SK-N-SH (cell line): Measurements from ENCODE around the gene IFT20. TPM values are rescaled to one million over a fixed set of nuclear protein-coding genes. Genes with fewer than 3 reads are reported as not detected.

ENCODE experiments used
- CTCF ChIA-PET: fragments of 300-600, 350-600 bp; formaldehyde crosslinking; extraction: SDS; loops from one replicate; lab custom pipeline; 2021; lab: Yijun Ruan, JAX
- POLR2A ChIA-PET: fragments of 350-600 bp; sonication (Branson Sonifier 250); formaldehyde crosslinking; extraction: SDS; loops from one replicate; lab custom pipeline; 2020; ENCODE audit warnings: antibody characterized with exemption, inconsistent platforms; lab: Yijun Ruan, JAX
- DNase-seq: peaks from one replicate; pipeline ENCODE4 v3.0.0; 2012
- H2AFZ ChIP-seq: fragments of 200-600 bp; sonication (generic); 2 replicates; pipeline ENCODE4 v1.8.1; 2016; ENCODE audit warnings: antibody characterized with exemption, mild to moderate bottlenecking, low read depth
- H3F3A ChIP-seq: fragments of 200-600 bp; sonication (generic); replicated peaks from 2 replicates; pipeline ENCODE3; 2016; ENCODE audit warnings: antibody characterized with exemption, mild to moderate bottlenecking; ENCODE audit not compliant: insufficient read depth
- H3K27ac ChIP-seq, 2 experiments: fragments of 200-500 bp in 1 of 2; fragments of 200-600 bp in 1 of 2; sonication (Bioruptor generic) in 1 of 2; sonication (generic), shearing (Covaris generic) in 1 of 2; 2 replicates each; pipeline versions ENCODE4 v1.5.1 to v1.6.1; 2014 to 2016; ENCODE audit warnings: low read depth in 2 of 2, inconsistent platforms in 1 of 2, low read length in 1 of 2, mild to moderate bottlenecking in 1 of 2, mixed read lengths in 1 of 2
- H3K27me3 ChIP-seq: fragments of 200-600 bp; sonication (generic), shearing (Covaris generic); 2 replicates; pipeline ENCODE4 v1.6.1; 2016; ENCODE audit warnings: mixed run types; ENCODE audit not compliant: insufficient read depth
- H3K36me3 ChIP-seq, 2 experiments: fragments of 200-500 bp in 1 of 2; fragments of 200-600 bp in 1 of 2; sonication (Bioruptor generic) in 1 of 2; sonication (generic) in 1 of 2; replicated peaks in 1 of 2; 2 replicates each; pipeline versions ENCODE3 to v1.5.1; 2014 to 2016; ENCODE audit warnings: low read length in 1 of 2, mild to moderate bottlenecking in 1 of 2; ENCODE audit not compliant: insufficient read depth in 2 of 2, control insufficient read depth in 1 of 2
- H3K4me1 ChIP-seq, 2 experiments: fragments of 200-500 bp in 1 of 2; fragments of 200-600 bp in 1 of 2; sonication (Bioruptor generic) in 1 of 2; sonication (generic), shearing (Covaris generic) in 1 of 2; 2 replicates each; pipeline versions ENCODE4 v1.5.1 to v1.6.1; 2014 to 2016; ENCODE audit warnings: low read depth in 1 of 2, low read length in 1 of 2, mixed run types in 1 of 2; ENCODE audit not compliant: insufficient read depth in 2 of 2, control insufficient read depth in 1 of 2
- H3K4me2 ChIP-seq: fragments of 200-600 bp; sonication (generic), shearing (Covaris generic); 2 replicates; pipeline ENCODE4 v1.6.1; 2017; ENCODE audit warnings: mixed run types
- H3K4me3 ChIP-seq, 2 experiments: fragments of 200-500 bp in 1 of 2; fragments of 200-600 bp in 1 of 2; sonication (Bioruptor generic) in 1 of 2; sonication (generic), shearing (Covaris generic) in 1 of 2; 2 replicates each; pipeline versions ENCODE4 v1.5.1 to v1.8.1; 2014 to 2016; ENCODE audit warnings: low read depth in 2 of 2, inconsistent platforms in 1 of 2, low read length in 1 of 2, mild to moderate bottlenecking in 1 of 2, mixed read lengths in 1 of 2, moderate library complexity in 1 of 2
- H3K79me2 ChIP-seq: fragments of 200-600 bp; sonication (generic); 2 replicates; pipeline ENCODE4 v1.8.1; 2017; ENCODE audit warnings: mild to moderate bottlenecking; ENCODE audit not compliant: insufficient read depth
- H3K9ac ChIP-seq: fragments of 200-600 bp; sonication (generic); 2 replicates; pipeline ENCODE4 v1.6.1; 2017; ENCODE audit warnings: mixed run types
- H3K9me2 ChIP-seq: fragments of 200-600 bp; sonication (generic); 2 replicates; pipeline ENCODE4 v1.6.1; 2017; ENCODE audit warnings: mixed run types
- H3K9me3 ChIP-seq: fragments of 200-600 bp; sonication (generic); 2 replicates; pipeline ENCODE4 v1.6.1; 2017; ENCODE audit warnings: mixed run types, mild to moderate bottlenecking, moderate library complexity
- H4K20me1 ChIP-seq: fragments of 200-600 bp; sonication (generic); 2 replicates; pipeline ENCODE4 v1.6.1; 2017; ENCODE audit warnings: mild to moderate bottlenecking, mixed run types; ENCODE audit not compliant: insufficient read depth
- ELF1 ChIP-seq: IDR thresholded peaks from 2 replicates; pipeline ENCODE4 v1.4.0; 2012
- FOSL2 ChIP-seq: IDR thresholded peaks from 2 replicates; pipeline ENCODE4 v1.4.0; 2012; ENCODE audit warnings: low read depth, mild to moderate bottlenecking, moderate library complexity, borderline replicate concordance
- FOXM1 ChIP-seq: IDR thresholded peaks from 2 replicates; pipeline ENCODE4 v1.4.0; 2012; ENCODE audit warnings: low read depth, mild to moderate bottlenecking
- JUND ChIP-seq: IDR thresholded peaks from 2 replicates; pipeline ENCODE4 v1.4.0; 2012
- MEF2A ChIP-seq: IDR thresholded peaks from 2 replicates; pipeline ENCODE4 v1.4.0; 2012; ENCODE audit warnings: low read depth, borderline replicate concordance
- RAD21 ChIP-seq: IDR thresholded peaks from 2 replicates; pipeline ENCODE4 v1.6.1; 2012; ENCODE audit warnings: mild to moderate bottlenecking, low read length
- RCOR1 ChIP-seq: fragments of 150-350 bp; IDR thresholded peaks from 2 replicates; pipeline ENCODE4 v1.6.1; 2017; ENCODE audit warnings: antibody characterized with exemption, low read length
- TCF12 ChIP-seq: IDR thresholded peaks from 2 replicates; pipeline ENCODE4 v1.4.0; 2012
- YY1 ChIP-seq: IDR thresholded peaks from 2 replicates; pipeline ENCODE4 v1.4.0; 2012; ENCODE audit warnings: low read depth, mild to moderate bottlenecking
- WGBS: methylation state at CpG from one replicate; pipeline ENCODE4 v1.1.6; 2017; ENCODE audit warnings: low lambda C conversion rate; 5-methylcytosine and 5-hydroxymethylcytosine counted together
- polyA plus RNA-seq, 3 experiments: library from polyadenylated mRNA; depleted of rRNA; stranded (reverse); fragments of >200 nt; gene quantifications; 2 replicates each; pipeline ENCODE4 v1.2.3, GENCODE V29; 2012
- TF ChIP-seq, protein P1 (sequence below): IDR thresholded peaks from 2 replicates; pipeline ENCODE4 v1.6.1; 2012; ENCODE audit warnings: mild to moderate bottlenecking, low read depth, low read length, moderate library complexity
- TF ChIP-seq, protein P2 (sequence below): IDR thresholded peaks from 2 replicates; pipeline ENCODE4 v1.4.0; 2012; ENCODE audit warnings: low read depth

Gene IFT20
- polyA plus RNA-seq, 1 of the 3 experiments (the other 2 are of a cell fraction): 75.6 TPM

DNA sequence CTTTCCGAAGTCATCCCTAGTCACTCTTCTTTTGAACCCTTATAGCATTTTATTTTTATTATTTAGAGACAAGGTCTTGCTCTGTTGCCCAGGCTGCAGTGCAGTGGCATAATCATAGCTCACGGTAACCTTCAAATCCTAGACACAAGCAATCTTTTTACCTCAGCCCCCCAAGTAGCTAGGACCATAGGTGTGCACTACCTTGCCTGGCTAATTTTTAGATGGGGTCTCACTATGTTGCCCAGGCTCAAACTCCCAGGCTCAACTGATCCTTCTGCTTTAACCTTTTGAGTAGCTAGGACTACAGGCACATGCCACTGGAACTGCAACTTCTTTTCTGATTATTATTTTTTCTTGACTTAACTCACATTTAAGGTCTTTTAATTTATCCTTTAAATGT, 49.3 kb downstream of the IFT20 start:
- no peak overlapping the region for H3K9ac ChIP-seq
- no peaks in the 10 kb centered on the region for H3K9me2 ChIP-seq
- no peak overlapping the region for H2AFZ ChIP-seq
- H3K27ac ChIP-seq: no peak overlapping the region
- H3K79me2 ChIP-seq: no peaks in the 10 kb centered on the region
- H3K9me3 ChIP-seq: no peaks in the 10 kb centered on the region
- peaks cover 0 to 12% of the 10 kb centered on the region in 2 experiments; a peak in 2 of 4 replicates for H3K4me1 ChIP-seq
- DNase-seq: no peak
- H3F3A ChIP-seq: peaks cover 13% of the 10 kb centered on the region
- no peak overlapping the region for H3K4me3 ChIP-seq
- no peak overlapping the region for H3K4me2 ChIP-seq
- TF ChIP-seq, protein P1, sequence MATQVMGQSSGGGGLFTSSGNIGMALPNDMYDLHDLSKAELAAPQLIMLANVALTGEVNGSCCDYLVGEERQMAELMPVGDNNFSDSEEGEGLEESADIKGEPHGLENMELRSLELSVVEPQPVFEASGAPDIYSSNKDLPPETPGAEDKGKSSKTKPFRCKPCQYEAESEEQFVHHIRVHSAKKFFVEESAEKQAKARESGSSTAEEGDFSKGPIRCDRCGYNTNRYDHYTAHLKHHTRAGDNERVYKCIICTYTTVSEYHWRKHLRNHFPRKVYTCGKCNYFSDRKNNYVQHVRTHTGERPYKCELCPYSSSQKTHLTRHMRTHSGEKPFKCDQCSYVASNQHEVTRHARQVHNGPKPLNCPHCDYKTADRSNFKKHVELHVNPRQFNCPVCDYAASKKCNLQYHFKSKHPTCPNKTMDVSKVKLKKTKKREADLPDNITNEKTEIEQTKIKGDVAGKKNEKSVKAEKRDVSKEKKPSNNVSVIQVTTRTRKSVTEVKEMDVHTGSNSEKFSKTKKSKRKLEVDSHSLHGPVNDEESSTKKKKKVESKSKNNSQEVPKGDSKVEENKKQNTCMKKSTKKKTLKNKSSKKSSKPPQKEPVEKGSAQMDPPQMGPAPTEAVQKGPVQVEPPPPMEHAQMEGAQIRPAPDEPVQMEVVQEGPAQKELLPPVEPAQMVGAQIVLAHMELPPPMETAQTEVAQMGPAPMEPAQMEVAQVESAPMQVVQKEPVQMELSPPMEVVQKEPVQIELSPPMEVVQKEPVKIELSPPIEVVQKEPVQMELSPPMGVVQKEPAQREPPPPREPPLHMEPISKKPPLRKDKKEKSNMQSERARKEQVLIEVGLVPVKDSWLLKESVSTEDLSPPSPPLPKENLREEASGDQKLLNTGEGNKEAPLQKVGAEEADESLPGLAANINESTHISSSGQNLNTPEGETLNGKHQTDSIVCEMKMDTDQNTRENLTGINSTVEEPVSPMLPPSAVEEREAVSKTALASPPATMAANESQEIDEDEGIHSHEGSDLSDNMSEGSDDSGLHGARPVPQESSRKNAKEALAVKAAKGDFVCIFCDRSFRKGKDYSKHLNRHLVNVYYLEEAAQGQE: no peak
- no peaks in the 10 kb centered on the region for H4K20me1 ChIP-seq
- ChIA-PET CTCF (interaction anchor here (1.4 kb wide), 1 partner anchor 35 kb away, joined by 3 read pairs; no protein-coding TSS in a partner anchor), POLR2A (no interaction called here)
- WGBS: 76% methylated on average over 2 of the region's 2 CpGs
- H3K36me3 ChIP-seq: no peaks in the 10 kb centered on the region
- H3K27me3 ChIP-seq: no peaks in the 10 kb centered on the region

DNA sequence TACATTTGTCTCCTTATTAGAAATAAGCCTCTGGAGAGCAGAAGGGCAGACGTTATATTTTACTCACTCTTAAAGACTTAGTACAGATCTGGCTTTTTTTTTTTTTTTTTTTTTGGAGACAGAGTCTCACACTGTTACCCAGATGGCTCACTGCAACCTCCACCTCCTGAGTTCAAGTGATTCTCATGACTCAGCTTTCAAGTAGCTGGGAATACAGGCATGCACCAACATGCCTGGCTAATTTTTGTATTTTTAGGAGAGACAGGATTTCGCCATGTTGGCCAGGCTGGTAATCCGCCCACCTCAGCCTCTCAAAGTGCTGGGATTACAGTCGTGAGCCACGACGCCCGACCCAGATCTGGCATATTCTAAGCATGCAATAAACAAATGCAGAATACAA, 52.7 kb downstream of the IFT20 start:
- H3F3A ChIP-seq: peaks cover 13% of the 10 kb centered on the region
- no peak overlapping the region for H3K9ac ChIP-seq
- H4K20me1 ChIP-seq: no peaks in the 10 kb centered on the region
- ChIA-PET POLR2A (no interaction called here), CTCF (no interaction called here)
- H3K4me1 ChIP-seq: peaks cover 0 to 12% of the 10 kb centered on the region in 2 experiments; a peak in 2 of 4 replicates
- no peaks in the 10 kb centered on the region for H3K27me3 ChIP-seq
- no peak for DNase-seq
- H3K4me3 ChIP-seq: no peak overlapping the region
- TF ChIP-seq ELF1 (no peak), RCOR1 (no peak), RAD21 (no peak), JUND (peak; percentile 32; the same call in 1 of the 2 replicates), FOXM1 (no peak), TCF12 (peak; percentile 59; the same call in 1 of the 2 replicates), MEF2A (no peak), FOSL2 (peak; percentile 67; the same call in 1 of the 2 replicates), YY1 (0 out of 2 replicates have a peak, but pooled peaks have one; percentile 44)
- TF ChIP-seq, protein P2, sequence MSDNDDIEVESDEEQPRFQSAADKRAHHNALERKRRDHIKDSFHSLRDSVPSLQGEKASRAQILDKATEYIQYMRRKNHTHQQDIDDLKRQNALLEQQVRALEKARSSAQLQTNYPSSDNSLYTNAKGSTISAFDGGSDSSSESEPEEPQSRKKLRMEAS: peak; percentile 50; the same call in 1 of the 2 replicates
- TF ChIP-seq, protein P1: no peak
- peak overlapping the region; percentile 72 for H2AFZ ChIP-seq
- H3K79me2 ChIP-seq: no peaks in the 10 kb centered on the region
- H3K36me3 ChIP-seq: no peaks in the 10 kb centered on the region
- no peaks in the 10 kb centered on the region for H3K9me3 ChIP-seq
- no peaks in the 10 kb centered on the region for H3K9me2 ChIP-seq
- peak overlapping the region; percentile 55 to 62; a peak in 3 of 4 replicates for H3K27ac ChIP-seq
- WGBS: 77% methylated on average over 7 of the region's 7 CpGs
- H3K4me2 ChIP-seq: no peak overlapping the region
